NT2/D1 (cell line): ENCODE measurements around the gene CLDN12.

Source experiments
- SUZ12 ChIP-seq: IDR thresholded peaks from 2 replicates; pipeline ENCODE4 v1.6.1; 2011; ENCODE audit not compliant: insufficient read length, insufficient read depth; ENCODE audit errors: extremely low read depth
- ZNF274 ChIP-seq: IDR thresholded peaks from 2 replicates; pipeline ENCODE4 v1.6.1; 2011; ENCODE audit warnings: mild to moderate bottlenecking, low read depth, low read length

- TF ChIP-seq ZNF274, result no peak
- TF ChIP-seq SUZ12, result no peak
Measured at GRCh38 chr7:90391488-90391887, 11.8 kb upstream of the CLDN12 start.
